ENCODE results near the gene CYP2A6. TPM values are rescaled to one million over a fixed set of nuclear protein-coding genes. Genes with fewer than 3 reads are reported as not detected.
A peak's percentile ranks its signal among the peaks of the same experiment; 100 is the strongest.
"Not testable (repeated sequence)": the region's sequence is repeated elsewhere in the genome, so short reads cannot be mapped to it uniquely, and the experiment has no call there.

Gene CYP2A6
- total and polyA plus RNA-seq, 2 donors from 2014 or later: not detected

DNA sequence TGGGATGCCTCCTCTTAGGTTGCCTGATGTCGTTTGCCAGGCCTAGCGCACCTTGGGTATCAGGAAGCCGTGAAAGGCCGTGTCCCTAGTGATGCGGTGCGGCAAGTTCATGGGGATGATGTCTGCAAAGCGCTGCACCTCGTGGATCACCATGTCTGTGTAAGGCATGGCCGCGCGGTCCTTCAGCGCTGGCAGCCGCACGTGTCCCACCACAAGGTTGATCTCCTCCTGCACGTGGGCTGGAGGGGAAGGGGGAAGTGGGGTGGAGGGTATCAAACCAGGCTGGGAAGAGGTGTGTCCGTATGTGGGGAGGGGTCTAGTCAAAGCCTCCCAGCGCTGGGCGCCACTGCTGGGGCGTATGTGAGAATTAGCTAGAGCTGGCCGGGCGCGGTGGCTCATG, 28.1 kb downstream of the CYP2A6 start:
- peaks cover 2 to 3% (median 2%) of the 10 kb centered on the region in 3 donors for H3K36me3 ChIP-seq (ENCODE audit: control insufficient read depth in 2 of 3, insufficient read depth in 3 of 3, low read length in 3 of 3)
- DNase-seq: no peak
- H3K27me3 ChIP-seq (ENCODE audit: control insufficient read depth, insufficient read depth, low read length): no peaks in the 10 kb centered on the region
- intact Hi-C loops (cut with DNase I): no loop called here
- peaks cover 0 to 1% (median 0%) of the 10 kb centered on the region in 3 donors for H3K9me3 ChIP-seq (ENCODE audit: control insufficient read depth in 2 of 3, insufficient read depth in 1 of 3, low read length in 3 of 3)
- FAIRE-seq: no peak
- H3K4me1 ChIP-seq (ENCODE audit: control insufficient read depth in 2 of 3, insufficient read depth in 2 of 3, low read depth in 1 of 3, low read length in 3 of 3): peaks cover 0 to 14% (median 0%) of the 10 kb centered on the region in 3 donors
- no peak overlapping the region for H3K27ac ChIP-seq (ENCODE audit: low read depth in 2 of 2, low read length in 2 of 2)
- no peak overlapping the region for H3K4me3 ChIP-seq (ENCODE audit: low read length in 3 of 3)
- no peak overlapping the region for H3K9ac ChIP-seq (ENCODE audit: low read length in 3 of 3)
- TF ChIP-seq CTCF (IDR thresholded peaks at IDR 0.05; ENCODE audit: borderline replicate concordance, extremely low read depth, insufficient read depth): no peak

- H3K27ac ChIP-seq (ENCODE audit: low read depth in 2 of 2, low read length in 2 of 2); intact Hi-C loops (cut with DNase I); H3K9ac ChIP-seq (ENCODE audit: low read length in 3 of 3); H3K9me3 ChIP-seq (ENCODE audit: control insufficient read depth in 2 of 3, insufficient read depth in 1 of 3, low read length in 3 of 3); H3K4me3 ChIP-seq (ENCODE audit: low read length in 3 of 3); H3K27me3 ChIP-seq (ENCODE audit: control insufficient read depth, insufficient read depth, low read length); H3K36me3 ChIP-seq (ENCODE audit: control insufficient read depth in 2 of 3, insufficient read depth in 3 of 3, low read length in 3 of 3): not testable (repeated sequence)
- FAIRE-seq (peak; percentile 44), DNase-seq (peak in 1 of 5 donors; percentile 56)
- peaks cover 0 to 14% (median 0%) of the 10 kb centered on the region in 3 donors for H3K4me1 ChIP-seq (ENCODE audit: control insufficient read depth in 2 of 3, insufficient read depth in 2 of 3, low read depth in 1 of 3, low read length in 3 of 3)
- TF ChIP-seq CTCF (IDR thresholded peaks at IDR 0.05; ENCODE audit: borderline replicate concordance, extremely low read depth, insufficient read depth): peak; percentile 62
Measured at GRCh38 chr19:40819479-40820234, 30.6 kb downstream of the CYP2A6 start.

DNA sequence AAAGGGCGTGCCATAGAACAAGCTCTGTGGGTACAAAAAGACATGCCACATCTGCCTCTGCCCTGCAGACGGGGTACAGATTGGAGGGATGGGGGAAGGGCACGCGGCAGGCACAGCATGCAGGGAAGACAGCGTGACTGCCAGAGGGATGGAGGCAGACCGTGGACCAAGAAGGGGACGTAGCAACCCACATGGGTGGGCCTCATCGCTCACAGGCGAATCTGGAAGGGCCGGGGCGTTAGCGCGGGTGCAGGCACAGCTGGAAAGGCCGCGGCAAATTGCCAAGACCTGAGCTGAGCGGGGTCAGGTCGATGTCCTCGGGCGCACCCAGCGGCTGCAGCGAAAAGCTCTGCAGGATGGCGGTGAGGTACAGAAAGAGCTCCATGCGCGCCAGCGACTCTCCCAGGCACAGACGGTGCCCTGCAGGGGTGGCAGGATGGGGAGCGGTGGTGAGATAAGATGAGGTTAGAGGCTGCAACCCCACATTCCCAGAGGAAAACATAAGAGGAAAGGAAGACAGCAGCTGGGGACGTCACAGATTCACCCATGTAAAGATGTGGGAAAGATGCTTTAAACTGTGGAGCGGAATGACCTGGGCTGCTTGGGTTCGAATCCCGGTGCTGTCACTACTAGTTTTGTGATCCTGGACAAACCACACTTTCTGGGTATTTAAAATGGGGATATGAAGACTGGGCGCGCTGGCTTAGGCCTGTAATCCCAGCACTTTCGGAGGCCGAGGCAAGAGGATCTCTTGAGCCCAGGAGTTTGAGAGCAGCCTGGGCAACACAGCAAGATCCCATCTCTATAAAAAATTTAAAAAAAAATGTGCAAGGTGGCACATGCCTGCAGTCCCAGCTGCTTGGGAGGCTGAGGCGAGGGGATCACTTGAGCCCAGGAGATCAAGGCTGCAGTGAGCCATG, 31.5 kb downstream of the CYP2A6 start:
- H3K4me1 ChIP-seq (ENCODE audit: control insufficient read depth in 2 of 3, insufficient read depth in 2 of 3, low read depth in 1 of 3, low read length in 3 of 3): peaks cover 0 to 14% (median 0%) of the 10 kb centered on the region in 3 donors
- H3K9me3 ChIP-seq (ENCODE audit: control insufficient read depth in 2 of 3, insufficient read depth in 1 of 3, low read length in 3 of 3); H3K36me3 ChIP-seq (ENCODE audit: control insufficient read depth in 2 of 3, insufficient read depth in 3 of 3, low read length in 3 of 3); H3K27ac ChIP-seq (ENCODE audit: low read depth in 2 of 2, low read length in 2 of 2); FAIRE-seq; H3K27me3 ChIP-seq (ENCODE audit: control insufficient read depth, insufficient read depth, low read length); H3K4me3 ChIP-seq (ENCODE audit: low read length in 3 of 3); H3K9ac ChIP-seq (ENCODE audit: low read length in 3 of 3); intact Hi-C loops (cut with DNase I): not testable (repeated sequence)
- peak; percentile 46 to 95 (median 72) for DNase-seq

DNA sequence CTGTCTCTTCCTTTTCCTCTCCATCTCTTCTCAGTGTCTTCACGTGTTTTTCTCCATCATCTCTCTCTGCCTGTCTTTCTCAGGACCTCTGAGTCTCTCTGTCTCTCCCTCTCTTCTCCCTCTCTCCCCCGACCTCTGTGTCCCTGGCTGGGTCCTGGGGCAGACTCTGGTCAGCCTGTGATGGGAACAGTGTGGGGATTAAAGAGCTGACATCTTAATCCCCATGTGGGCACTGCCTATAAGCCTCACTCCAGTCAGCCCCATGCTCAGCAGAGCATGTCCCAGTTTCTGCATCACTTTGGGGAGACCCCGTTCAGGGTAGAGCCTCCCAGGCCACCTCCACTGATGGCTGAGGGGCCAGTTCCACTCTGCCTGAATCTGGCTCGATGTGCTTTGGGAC, 35.0 kb downstream of the CYP2A6 start:
- Histone ChIP-seq H3K9ac (ENCODE audit: low read length in 3 of 3) (no peak overlapping the region), H3K36me3 (ENCODE audit: control insufficient read depth in 2 of 3, insufficient read depth in 3 of 3, low read length in 3 of 3) (no peaks in the 10 kb centered on the region), H3K9me3 (ENCODE audit: control insufficient read depth in 2 of 3, insufficient read depth in 1 of 3, low read length in 3 of 3) (no peaks in the 10 kb centered on the region), H3K27ac (ENCODE audit: low read depth in 2 of 2, low read length in 2 of 2) (no peak overlapping the region), H3K4me3 (ENCODE audit: low read length in 3 of 3) (no peak overlapping the region), H3K4me1 (ENCODE audit: control insufficient read depth in 2 of 3, insufficient read depth in 2 of 3, low read depth in 1 of 3, low read length in 3 of 3) (peaks cover 0 to 8% (median 0%) of the 10 kb centered on the region in 3 donors), H3K27me3 (ENCODE audit: control insufficient read depth, insufficient read depth, low read length) (no peaks in the 10 kb centered on the region)
- intact Hi-C loops (cut with DNase I): no loop called here
- no peak for TF ChIP-seq CTCF (IDR thresholded peaks at IDR 0.05; ENCODE audit: borderline replicate concordance, extremely low read depth, insufficient read depth)
- DNase-seq (peak in 1 of 5 donors; percentile 17), FAIRE-seq (no peak)

All from kidney (tissue), 14 donors.